Activated B cell treated with CpG ODN at 0.5 μM for 24 hours (primary cell): Measurements from ENCODE around the gene MAOB. TPM values are rescaled to one million over a fixed set of nuclear protein-coding genes. Genes with fewer than 3 reads are reported as not detected.

Source experiments
- ATAC-seq: fragments of 200-7000 bp; cut with Tn5 transposase; one replicate; pipeline ENCODE4 v1.10.0; 2021; ENCODE audit warnings: low read depth, mild to moderate bottlenecking, moderate library complexity
- CTCF ChIA-PET: fragments of 350-600 bp; sonication (Branson Sonifier 250); formaldehyde crosslinking; loops from one replicate; lab custom pipeline; 2021; ENCODE audit warnings: antibody characterized with exemption; lab: Charles Lee
- POLR2A ChIA-PET: fragments of 350-600 bp; sonication (Branson Sonifier 250); formaldehyde crosslinking; loops from one replicate; lab custom pipeline; 2021; ENCODE audit warnings: antibody characterized with exemption; lab: Charles Lee
- DNase-seq: peaks from one replicate; pipeline ENCODE4 v3.0.0; 2022
- H3K27ac Mint-ChIP-seq: one replicate; pipeline ENCODE4 v1.8.0; 2020; ENCODE audit warnings: mixed read lengths
- H3K27me3 Mint-ChIP-seq: one replicate; pipeline ENCODE4 v1.8.0; 2021; ENCODE audit warnings: mixed read lengths
- H3K36me3 Mint-ChIP-seq: one replicate; pipeline ENCODE4 v1.8.0; 2021; ENCODE audit warnings: low read depth, mixed read lengths
- H3K4me1 Mint-ChIP-seq: one replicate; pipeline ENCODE4 v1.8.0; 2021; ENCODE audit warnings: mixed read lengths
- H3K4me3 Mint-ChIP-seq: one replicate; pipeline ENCODE4 v1.8.0; 2020; ENCODE audit warnings: mild to moderate bottlenecking, mixed read lengths
- H3K9me3 Mint-ChIP-seq: one replicate; pipeline ENCODE4 v1.8.0; 2020; ENCODE audit warnings: mixed read lengths
- intact Hi-C: fragments of 100-400 bp; cut with micrococcal nuclease; formaldehyde crosslinking; loops from one replicate; pipeline ENCODE4 v1.15.1; 2024
- total RNA-seq: library from RNA; stranded (reverse); gene quantifications from 2 replicates; pipeline ENCODE4 v1.2.3, GENCODE V29; 2022
- TF ChIP-seq, protein P1 (sequence below): fragments of 200-600 bp; IDR thresholded peaks from one replicate; pipeline ENCODE4 v1.8.0; 2022; ENCODE audit warnings: antibody characterized with exemption, mild to moderate bottlenecking

MAOB gene
- total RNA-seq, 1 donor from 2014 or later = not detected

GRCh38 chrX:43827791-43828190, 54.5 kb downstream of the MAOB start:
- ChIA-PET CTCF (no interaction called here), POLR2A (no interaction called here)
- intact Hi-C loops = no loop called here
- Mint-ChIP-seq H3K27me3 (peaks cover 3% of the 10 kb centered on the region), H3K36me3 (no peaks in the 10 kb centered on the region), H3K4me1 (no peaks in the 10 kb centered on the region), H3K27ac (no peak overlapping the region), H3K9me3 (no peaks in the 10 kb centered on the region), H3K4me3 (no peak overlapping the region)
- DNase-seq (no peak), ATAC-seq (no peak)
- TF ChIP-seq, protein P1, sequence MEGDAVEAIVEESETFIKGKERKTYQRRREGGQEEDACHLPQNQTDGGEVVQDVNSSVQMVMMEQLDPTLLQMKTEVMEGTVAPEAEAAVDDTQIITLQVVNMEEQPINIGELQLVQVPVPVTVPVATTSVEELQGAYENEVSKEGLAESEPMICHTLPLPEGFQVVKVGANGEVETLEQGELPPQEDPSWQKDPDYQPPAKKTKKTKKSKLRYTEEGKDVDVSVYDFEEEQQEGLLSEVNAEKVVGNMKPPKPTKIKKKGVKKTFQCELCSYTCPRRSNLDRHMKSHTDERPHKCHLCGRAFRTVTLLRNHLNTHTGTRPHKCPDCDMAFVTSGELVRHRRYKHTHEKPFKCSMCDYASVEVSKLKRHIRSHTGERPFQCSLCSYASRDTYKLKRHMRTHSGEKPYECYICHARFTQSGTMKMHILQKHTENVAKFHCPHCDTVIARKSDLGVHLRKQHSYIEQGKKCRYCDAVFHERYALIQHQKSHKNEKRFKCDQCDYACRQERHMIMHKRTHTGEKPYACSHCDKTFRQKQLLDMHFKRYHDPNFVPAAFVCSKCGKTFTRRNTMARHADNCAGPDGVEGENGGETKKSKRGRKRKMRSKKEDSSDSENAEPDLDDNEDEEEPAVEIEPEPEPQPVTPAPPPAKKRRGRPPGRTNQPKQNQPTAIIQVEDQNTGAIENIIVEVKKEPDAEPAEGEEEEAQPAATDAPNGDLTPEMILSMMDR = no peak

DNA sequence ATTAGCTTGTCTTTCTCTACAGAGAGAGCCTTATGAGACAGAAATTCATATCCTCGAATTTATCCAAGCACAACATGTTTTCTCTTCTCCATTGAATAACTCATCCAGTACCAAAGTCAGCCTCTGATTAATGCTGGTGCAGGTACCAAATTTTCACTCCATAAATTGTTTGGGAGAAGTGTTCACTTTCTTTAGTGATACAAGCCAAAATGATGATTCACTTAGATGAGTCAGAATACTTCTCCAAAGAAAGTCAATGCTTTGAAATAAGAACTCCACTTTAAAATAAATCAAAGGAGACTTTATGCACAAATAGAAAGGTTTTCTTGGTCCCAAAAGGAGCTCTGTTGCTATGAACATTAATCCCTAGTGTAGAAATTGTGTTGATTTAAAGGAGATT, 60.2 kb downstream of the MAOB start:
- no peak for ATAC-seq
- TF ChIP-seq, protein P1 = no peak
- intact Hi-C loops = no loop called here
- Mint-ChIP-seq H3K4me3 (no peak overlapping the region), H3K9me3 (no peaks in the 10 kb centered on the region), H3K27ac (no peak overlapping the region), H3K36me3 (no peaks in the 10 kb centered on the region), H3K27me3 (peaks cover 3% of the 10 kb centered on the region), H3K4me1 (no peaks in the 10 kb centered on the region)
- no peak for DNase-seq
- ChIA-PET POLR2A (no interaction called here), CTCF (no interaction called here)

DNA sequence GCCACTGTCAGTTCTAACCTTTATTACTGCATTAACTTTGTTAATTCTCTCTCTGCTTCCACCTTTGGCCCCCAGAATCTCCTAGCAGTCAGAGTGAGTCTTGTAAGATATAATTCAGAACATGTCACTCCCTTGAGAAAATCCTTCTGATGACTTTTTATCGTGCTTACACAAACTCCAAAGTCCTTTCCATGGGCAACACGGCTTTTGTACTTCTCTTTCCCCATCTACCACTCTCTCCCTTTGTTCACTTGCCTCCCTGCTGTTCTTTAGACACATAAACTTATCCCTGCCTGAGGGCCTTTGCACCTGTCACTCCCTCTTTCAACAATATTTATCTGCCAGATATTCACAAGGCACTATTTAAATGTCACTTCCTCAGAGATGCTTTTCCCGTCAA, 64.8 kb downstream of the MAOB start:
- intact Hi-C loops = no loop called here
- Mint-ChIP-seq H3K27ac (no peak overlapping the region), H3K4me3 (no peak overlapping the region), H3K36me3 (no peaks in the 10 kb centered on the region), H3K27me3 (peaks cover 2% of the 10 kb centered on the region), H3K4me1 (no peaks in the 10 kb centered on the region), H3K9me3 (no peaks in the 10 kb centered on the region)
- POLR2A ChIA-PET = no interaction called here
- CTCF ChIA-PET = no interaction called here
- TF ChIP-seq, protein P1 = no peak
- DNase-seq = no peak
- ATAC-seq = no peak

- intact Hi-C loops = no loop called here
- Mint-ChIP-seq H3K36me3 (no peaks in the 10 kb centered on the region), H3K4me1 (no peaks in the 10 kb centered on the region), H3K27me3 (peaks cover 2% of the 10 kb centered on the region), H3K27ac (no peak overlapping the region), H3K4me3 (no peak overlapping the region), H3K9me3 (no peaks in the 10 kb centered on the region)
- ChIA-PET POLR2A (no interaction called here), CTCF (no interaction called here)
- DNase-seq (no peak), ATAC-seq (no peak)
- TF ChIP-seq, protein P1 = no peak
Observed at GRCh38 chrX:43815209-43815608, 67.0 kb downstream of the MAOB start.

GRCh38 chrX:43813898-43814297, 68.4 kb downstream of the MAOB start:
- H3K9me3 Mint-ChIP-seq = peaks cover under 1% of the 10 kb centered on the region
- H3K27me3 Mint-ChIP-seq = peaks cover 2% of the 10 kb centered on the region
- POLR2A ChIA-PET = no interaction called here
- CTCF ChIA-PET = no interaction called here
- no peak overlapping the region for H3K27ac Mint-ChIP-seq
- no peaks in the 10 kb centered on the region for H3K4me1 Mint-ChIP-seq
- DNase-seq = no peak
- H3K4me3 Mint-ChIP-seq = no peak overlapping the region
- intact Hi-C loops = no loop called here
- H3K36me3 Mint-ChIP-seq = no peaks in the 10 kb centered on the region
- TF ChIP-seq, protein P1 = no peak
- no peak for ATAC-seq
